HCT116 (cell line): ENCODE data around the gene GALNT18. TPM values are rescaled to one million over a fixed set of nuclear protein-coding genes. Genes with fewer than 3 reads are reported as not detected.

Source experiments
- ATAC-seq: fragments of 200-7000 bp; cut with Tn5 transposase; 2 replicates; pipeline ENCODE4 v1.9.1; 2020; ENCODE audit warnings: mild to moderate bottlenecking, moderate library complexity
- BruUV-seq: library from RNA; stranded (reverse); fragments of 400-500 nt; replicated peaks from 2 replicates; lab custom pipeline; 2021; lab: Mats Ljungman, UMichigan
- CTCF ChIA-PET: fragments of 300-600 bp; sonication (Branson Sonifier 250); formaldehyde crosslinking; loops from one replicate; lab custom pipeline; 2021; ENCODE audit warnings: antibody characterized with exemption; lab: Charles Lee
- POLR2A ChIA-PET: fragments of 300-600, 350-600 bp; sonication (Branson Sonifier 250); formaldehyde crosslinking; loops from one replicate; lab custom pipeline; 2021; ENCODE audit warnings: antibody characterized with exemption; lab: Charles Lee
- RAD21 ChIA-PET, 2 experiments: fragments of 300-600 bp; sonication (Branson Sonifier 250); formaldehyde crosslinking; loops; one replicate each; lab custom pipeline; 2023; ENCODE audit warnings: low total read pairs in 2 of 2; ENCODE audit not compliant: uncharacterized antibody in 2 of 2, unreplicated experiment in 2 of 2, low non-redundant PET in 1 of 2; lab: Charles Lee
- DNase-seq: peaks from one replicate; pipeline ENCODE4 v3.0.0-alpha.2; 2010; ENCODE audit warnings: low read depth, low spot score
- H2AFZ ChIP-seq: fragments of 200-600 bp; shearing (Covaris generic), sonication (generic); 2 replicates; pipeline ENCODE4 v1.6.1; 2017; ENCODE audit warnings: low read depth, mixed run types, mixed read lengths, antibody characterized with exemption, low read length; ENCODE audit not compliant: poor library complexity, severe bottlenecking
- H3K27ac ChIP-seq: 2 replicates; pipeline ENCODE4 v1.5.1; 2012; ENCODE audit warnings: low read depth, low read length
- H3K27me3 ChIP-seq: fragments of 200-600 bp; sonication (generic); 2 replicates; pipeline ENCODE4 v1.6.1; 2016; ENCODE audit warnings: mixed run types, low read length, mixed read lengths; ENCODE audit not compliant: insufficient read depth
- H3K36me3 ChIP-seq, 2 experiments: fragments of 200-500 bp in 1 of 2; fragments of 200-600 bp in 1 of 2; sonication (Bioruptor generic) in 1 of 2; sonication (generic) in 1 of 2; 2 replicates each; pipeline versions ENCODE4 v1.5.1 to v1.6.1; 2014 to 2016; ENCODE audit warnings: low read length in 2 of 2, inconsistent platforms in 1 of 2, mixed read lengths in 1 of 2, mixed run types in 1 of 2; ENCODE audit not compliant: insufficient read depth in 2 of 2, control insufficient read depth in 1 of 2
- H3K4me1 ChIP-seq, 2 experiments: fragments of 200-600 bp in 1 of 2; sonication (generic) in 1 of 2; 2 replicates each; pipeline versions ENCODE4 v1.5.1 to v1.6.1; 2012 to 2017; ENCODE audit warnings: low read length in 2 of 2, inconsistent platforms in 1 of 2, mild to moderate bottlenecking in 1 of 2, mixed read lengths in 1 of 2, mixed run types in 1 of 2, moderate library complexity in 1 of 2; ENCODE audit not compliant: insufficient read depth in 2 of 2, control insufficient read depth in 1 of 2
- H3K4me2 ChIP-seq: fragments of 200-600 bp; sonication (generic); 2 replicates; pipeline ENCODE4 v1.6.1; 2017; ENCODE audit warnings: mixed run types, low read length, mixed read lengths
- H3K4me3 ChIP-seq, 2 experiments: fragments of 200-600 bp in 1 of 2; sonication (generic) in 1 of 2; replicated peaks in 1 of 2; 2 replicates each; pipeline ENCODE4 v1.5.1; 2011 to 2016; ENCODE audit warnings: low read length in 2 of 2, control low read depth in 1 of 2, low read depth in 1 of 2, mild to moderate bottlenecking in 1 of 2, mixed read lengths in 1 of 2, mixed run types in 1 of 2
- H3K79me2 ChIP-seq: fragments of 200-600 bp; sonication (generic); 2 replicates; pipeline ENCODE4 v1.6.1; 2017; ENCODE audit warnings: mild to moderate bottlenecking, mixed run types, low read length, moderate library complexity, mixed read lengths; ENCODE audit not compliant: insufficient read depth
- H3K9ac ChIP-seq: fragments of 200-600 bp; sonication (generic); 2 replicates; pipeline ENCODE4 v1.6.1; 2016; ENCODE audit warnings: low read length, mixed read lengths
- H3K9me2 ChIP-seq: fragments of 200-600 bp; sonication (generic), shearing (Covaris generic); 2 replicates; pipeline ENCODE4 v1.6.1; 2017; ENCODE audit warnings: mixed run types, mild to moderate bottlenecking, moderate library complexity; ENCODE audit not compliant: insufficient read depth
- H3K9me3 ChIP-seq, 2 experiments: fragments of 200-500 bp in 1 of 2; fragments of 200-600 bp in 1 of 2; sonication (Bioruptor generic) in 1 of 2; sonication (generic) in 1 of 2; 2 replicates each; pipeline ENCODE4 v1.6.1; 2014 to 2017; ENCODE audit warnings: low read length in 2 of 2, mixed read lengths in 2 of 2, inconsistent platforms in 1 of 2, low read depth in 1 of 2, mild to moderate bottlenecking in 1 of 2, mixed run types in 1 of 2, moderate library complexity in 1 of 2; ENCODE audit not compliant: control insufficient read depth in 1 of 2, insufficient read depth in 1 of 2
- H4K20me1 ChIP-seq: fragments of 200-600 bp; sonication (generic), shearing (Covaris generic); 2 replicates; pipeline ENCODE4 v1.6.1; 2017; ENCODE audit warnings: mixed run types, mild to moderate bottlenecking, moderate library complexity; ENCODE audit not compliant: insufficient read depth
- CBX3 ChIP-seq: IDR thresholded peaks from 2 replicates; pipeline ENCODE4 v1.6.1; 2012; ENCODE audit warnings: low read depth
- CTCF ChIP-seq, 3 experiments: fragments of 200-600 bp in 1 of 3; sonication (generic) in 1 of 3; IDR thresholded peaks in 2 of 3; conservative IDR thresholded peaks in 1 of 3; 2 replicates each; pipeline ENCODE4 v1.5.1; 2012 to 2017; ENCODE audit warnings: low read depth in 2 of 3, low read length in 2 of 3, antibody characterized with exemption in 1 of 3, borderline replicate concordance in 1 of 3, control low read depth in 1 of 3, mild to moderate bottlenecking in 1 of 3, mixed read lengths in 1 of 3, mixed run types in 1 of 3, moderate library complexity in 1 of 3; ENCODE audit not compliant: insufficient read depth in 1 of 3
- EGR1 ChIP-seq: IDR thresholded peaks from 2 replicates; pipeline ENCODE4 v1.6.1; 2012; ENCODE audit warnings: low read depth
- ELF1 ChIP-seq: IDR thresholded peaks from 2 replicates; pipeline ENCODE4 v1.6.1; 2012; ENCODE audit warnings: low read depth, borderline replicate concordance
- EZH2 ChIP-seq: fragments of 200-600 bp; sonication (generic); IDR thresholded peaks from 2 replicates; pipeline ENCODE4 v1.6.1; 2017; ENCODE audit warnings: antibody characterized with exemption, mixed run types
- EZH2phosphoT487 ChIP-seq: fragments of 200-600 bp; IDR thresholded peaks from 2 replicates; pipeline ENCODE4 v1.6.1; 2018; ENCODE audit warnings: antibody characterized with exemption, borderline replicate concordance
- JUND ChIP-seq: IDR thresholded peaks from 2 replicates; pipeline ENCODE4 v1.6.1; 2012
- MAX ChIP-seq: IDR thresholded peaks from 2 replicates; pipeline ENCODE4 v1.6.1; 2012
- POLR2A ChIP-seq: IDR thresholded peaks from 2 replicates; pipeline ENCODE4 v1.7.0; 2011; ENCODE audit warnings: borderline replicate concordance; ENCODE audit not compliant: insufficient read depth, insufficient read length; ENCODE audit errors: extremely low read depth
- POLR2AphosphoS5 ChIP-seq: IDR thresholded peaks from 2 replicates; pipeline ENCODE4 v1.6.1; 2011; ENCODE audit warnings: mild to moderate bottlenecking, low read depth, low read length, moderate library complexity
- RAD21 ChIP-seq: IDR thresholded peaks from 2 replicates; pipeline ENCODE4 v1.6.1; 2012; ENCODE audit warnings: low read depth, mild to moderate bottlenecking
- SIN3A ChIP-seq: IDR thresholded peaks from 2 replicates; pipeline ENCODE4 v1.6.1; 2012; ENCODE audit warnings: low read depth
- SRF ChIP-seq: IDR thresholded peaks from 2 replicates; pipeline ENCODE4 v1.6.1; 2012; ENCODE audit warnings: low read depth
- TCF7L2 ChIP-seq: IDR thresholded peaks from 2 replicates; pipeline ENCODE4 v1.7.0; 2011; ENCODE audit warnings: borderline replicate concordance, inconsistent platforms; ENCODE audit not compliant: insufficient read depth, insufficient read length; ENCODE audit errors: extremely low read depth
- ZFX ChIP-seq: fragments of 450-650 bp; IDR thresholded peaks from 2 replicates; pipeline ENCODE4 v1.6.1; 2017
- intact Hi-C: fragments of 100-400 bp; cut with micrococcal nuclease; formaldehyde crosslinking; loops from 2 replicates; pipeline ENCODE4 v1.10.0; 2022
- total RNA-seq: library from RNA; stranded (reverse); gene quantifications from one replicate; pipeline ENCODE4 v1.2.1, GENCODE V29; 2021; ENCODE audit not compliant: unreplicated experiment
- TF ChIP-seq, protein P1 (sequence below): IDR thresholded peaks from 2 replicates; pipeline ENCODE4 v1.6.1; 2011; ENCODE audit warnings: mild to moderate bottlenecking, low read length, moderate library complexity; ENCODE audit not compliant: insufficient replicate concordance; ENCODE audit errors: extremely low read depth
- TF ChIP-seq, protein P2 (sequence below): IDR thresholded peaks from 2 replicates; pipeline ENCODE4 v1.6.1; 2012

GALNT18 gene
- total RNA-seq, 1 experiment from 2014 or later = 19.9 TPM

- 0 out of 2 replicates have a peak, but pooled peaks cover 4% of the 10 kb centered on the region for H3K79me2 ChIP-seq
- no peak overlapping the region for H3K9ac ChIP-seq
- H3K9me2 ChIP-seq = no peaks in the 10 kb centered on the region
- no peaks in the 10 kb centered on the region for H3K27me3 ChIP-seq
- no peak for DNase-seq
- no peaks in the 10 kb centered on the region for H3K36me3 ChIP-seq
- ChIA-PET RAD21 (no interaction called here), CTCF (no interaction called here), POLR2A (no interaction called here)
- TF ChIP-seq, protein P1, sequence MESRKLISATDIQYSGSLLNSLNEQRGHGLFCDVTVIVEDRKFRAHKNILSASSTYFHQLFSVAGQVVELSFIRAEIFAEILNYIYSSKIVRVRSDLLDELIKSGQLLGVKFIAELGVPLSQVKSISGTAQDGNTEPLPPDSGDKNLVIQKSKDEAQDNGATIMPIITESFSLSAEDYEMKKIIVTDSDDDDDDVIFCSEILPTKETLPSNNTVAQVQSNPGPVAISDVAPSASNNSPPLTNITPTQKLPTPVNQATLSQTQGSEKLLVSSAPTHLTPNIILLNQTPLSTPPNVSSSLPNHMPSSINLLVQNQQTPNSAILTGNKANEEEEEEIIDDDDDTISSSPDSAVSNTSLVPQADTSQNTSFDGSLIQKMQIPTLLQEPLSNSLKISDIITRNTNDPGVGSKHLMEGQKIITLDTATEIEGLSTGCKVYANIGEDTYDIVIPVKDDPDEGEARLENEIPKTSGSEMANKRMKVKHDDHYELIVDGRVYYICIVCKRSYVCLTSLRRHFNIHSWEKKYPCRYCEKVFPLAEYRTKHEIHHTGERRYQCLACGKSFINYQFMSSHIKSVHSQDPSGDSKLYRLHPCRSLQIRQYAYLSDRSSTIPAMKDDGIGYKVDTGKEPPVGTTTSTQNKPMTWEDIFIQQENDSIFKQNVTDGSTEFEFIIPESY = no peak
- no peak for TF ChIP-seq ZFX
- no peak for TF ChIP-seq ELF1
- no peak for TF ChIP-seq CBX3
- TF ChIP-seq MAX = no peak
- no peak for TF ChIP-seq RAD21
- TF ChIP-seq JUND = no peak
- TF ChIP-seq SRF = no peak
- no peak for TF ChIP-seq TCF7L2
- no peak for TF ChIP-seq POLR2AphosphoS5
- intact Hi-C loops = no loop called here
- no peak for ATAC-seq
- no peak overlapping the region for H2AFZ ChIP-seq
- H3K4me1 ChIP-seq = no peaks in the 10 kb centered on the region
- BruUV-seq = no TSS peak
- H3K4me3 ChIP-seq = no peak overlapping the region
- H4K20me1 ChIP-seq = peaks cover 3% of the 10 kb centered on the region; the same call in 1 of the 2 replicates
- no peaks in the 10 kb centered on the region for H3K9me3 ChIP-seq
- no peak overlapping the region for H3K4me2 ChIP-seq
- no peak overlapping the region for H3K27ac ChIP-seq
These were observed 110.9 kb downstream of the GALNT18 start for GRCh38 chr11:11510939-11511338.

GRCh38 chr11:11505692-11506091 lies 116.1 kb downstream of the GALNT18 start:
- intact Hi-C loops = no loop called here
- ATAC-seq (no peak), DNase-seq (no peak)
- Histone ChIP-seq H4K20me1 (peaks cover 3% of the 10 kb centered on the region; the same call in 1 of the 2 replicates), H3K4me1 (no peaks in the 10 kb centered on the region), H3K4me2 (no peak overlapping the region), H3K27ac (no peak overlapping the region), H3K9ac (no peak overlapping the region), H3K27me3 (no peaks in the 10 kb centered on the region), H2AFZ (no peak overlapping the region), H3K79me2 (peaks cover 4% of the 10 kb centered on the region; the same call in 1 of the 2 replicates), H3K9me2 (no peaks in the 10 kb centered on the region), H3K36me3 (no peaks in the 10 kb centered on the region), H3K4me3 (no peak overlapping the region), H3K9me3 (no peaks in the 10 kb centered on the region)
- CTCF ChIA-PET = no interaction called here
- RAD21 ChIA-PET = no interaction called here
- POLR2A ChIA-PET = no interaction called here
- no TSS peak for BruUV-seq
- no peak for TF ChIP-seq CTCF (IDR thresholded peaks at IDR 0.05 in 2 of 3, conservative IDR thresholded peaks at IDR 0.05 in 1 of 3; ENCODE audit: borderline replicate concordance in 1 of 3, insufficient read depth in 1 of 3, low read depth in 2 of 3, low read length in 2 of 3)
- TF ChIP-seq, protein P2, sequence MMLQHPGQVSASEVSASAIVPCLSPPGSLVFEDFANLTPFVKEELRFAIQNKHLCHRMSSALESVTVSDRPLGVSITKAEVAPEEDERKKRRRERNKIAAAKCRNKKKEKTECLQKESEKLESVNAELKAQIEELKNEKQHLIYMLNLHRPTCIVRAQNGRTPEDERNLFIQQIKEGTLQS = no peak
- no peak for TF ChIP-seq RAD21
- TF ChIP-seq EZH2 = no peak
- TF ChIP-seq POLR2AphosphoS5 = no peak
- TF ChIP-seq ZFX = no peak
- TF ChIP-seq POLR2A = no peak
- no peak for TF ChIP-seq SRF
- no peak for TF ChIP-seq ELF1
- no peak for TF ChIP-seq EGR1
- no peak for TF ChIP-seq EZH2phosphoT487
- no peak for TF ChIP-seq JUND
- TF ChIP-seq SIN3A = no peak
